Endothelial cell (in vitro differentiated cells): ENCODE results near the gene C1orf167. TPM values are rescaled to one million over a fixed set of nuclear protein-coding genes. Genes with fewer than 3 reads are reported as not detected.

Experiments used
- DNase-seq: peaks from one replicate; pipeline ENCODE4 v3.0.0; 2021; ENCODE audit warnings: low spot score
- H3K27ac Mint-ChIP-seq: one replicate; pipeline ENCODE4 v1.8.0; 2021; ENCODE audit warnings: mixed read lengths, inconsistent platforms; ENCODE audit not compliant: unreplicated experiment
- H3K27me3 Mint-ChIP-seq: one replicate; pipeline ENCODE4 v1.8.0; 2021; ENCODE audit warnings: mild to moderate bottlenecking, moderate library complexity, mixed read lengths, inconsistent platforms; ENCODE audit not compliant: unreplicated experiment
- H3K36me3 Mint-ChIP-seq: one replicate; pipeline ENCODE4 v1.8.0; 2021; ENCODE audit warnings: mild to moderate bottlenecking, low read depth, mixed read lengths, inconsistent platforms; ENCODE audit not compliant: unreplicated experiment
- H3K4me1 Mint-ChIP-seq: one replicate; pipeline ENCODE4 v1.8.0; 2021; ENCODE audit warnings: mild to moderate bottlenecking, mixed read lengths, inconsistent platforms; ENCODE audit not compliant: unreplicated experiment
- H3K4me3 Mint-ChIP-seq: one replicate; pipeline ENCODE4 v1.8.0; 2021; ENCODE audit warnings: mild to moderate bottlenecking, mixed read lengths, inconsistent platforms; ENCODE audit not compliant: unreplicated experiment
- H3K9me3 Mint-ChIP-seq: one replicate; pipeline ENCODE4 v1.8.0; 2021; ENCODE audit warnings: mixed read lengths, inconsistent platforms; ENCODE audit not compliant: unreplicated experiment
- CTCF ChIP-seq: fragments of 200-600 bp; sonication (generic); IDR thresholded peaks from one replicate; pipeline ENCODE4 v1.5.0; 2021; ENCODE audit warnings: antibody characterized with exemption; ENCODE audit not compliant: unreplicated experiment
- total RNA-seq: library from RNA; stranded (reverse); fragmentation: NEBNext Ultra II Directional; extraction: Animal tissue kit (Norgen Biotek cat#: 25700); gene quantifications from one replicate; pipeline ENCODE4 v1.2.1, GENCODE V29; 2021; ENCODE audit not compliant: unreplicated experiment

Gene C1orf167
- total RNA-seq, 1 donor from 2014 or later: 0.44 TPM

DNA sequence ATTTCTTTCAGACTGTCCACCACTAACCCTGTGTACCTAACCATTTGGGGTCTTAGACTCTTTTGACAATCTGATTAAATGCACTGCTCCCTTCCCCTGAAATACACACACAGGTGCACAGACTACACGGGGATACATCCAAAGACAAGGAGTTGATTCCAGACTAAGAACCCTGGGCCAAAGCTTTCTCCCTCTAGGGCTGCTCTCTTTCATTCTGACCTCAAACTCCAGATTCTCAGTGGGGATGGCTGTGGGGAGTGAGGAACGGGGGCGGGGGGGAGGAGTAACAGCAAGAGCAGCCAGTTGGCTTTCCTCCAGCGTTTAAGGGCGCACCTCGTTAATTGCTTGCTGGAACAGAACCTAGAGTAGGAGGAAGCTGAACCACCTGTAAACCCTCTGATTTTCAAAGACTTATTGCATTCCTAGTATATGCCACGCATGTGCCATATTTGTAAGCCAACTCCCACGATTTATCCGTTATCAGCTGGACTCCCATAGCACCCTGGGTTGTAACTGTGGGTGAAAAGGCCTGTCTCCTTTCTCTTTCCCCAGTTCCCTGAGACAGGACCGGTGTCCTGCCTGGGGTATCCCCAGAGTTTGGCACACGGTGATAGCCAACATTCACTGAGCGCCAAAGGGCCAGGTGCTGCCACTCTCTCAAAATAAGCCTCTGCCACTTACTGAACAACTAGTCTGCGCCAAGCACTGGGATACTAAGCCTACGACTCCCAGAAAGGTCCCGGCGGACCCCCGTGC lies 42.9 kb downstream of the C1orf167 start:
- no peaks in the 10 kb centered on the region for H3K9me3 Mint-ChIP-seq
- H3K27me3 Mint-ChIP-seq: peaks cover 12% of the 10 kb centered on the region
- H3K36me3 Mint-ChIP-seq: peaks cover 16% of the 10 kb centered on the region
- TF ChIP-seq CTCF: no peak
- H3K4me1 Mint-ChIP-seq: peaks cover 43% of the 10 kb centered on the region
- DNase-seq: no peak
- no peak overlapping the region for H3K27ac Mint-ChIP-seq
- peak overlapping the region; percentile 86 for H3K4me3 Mint-ChIP-seq

- Mint-ChIP-seq H3K27me3 (peaks cover 12% of the 10 kb centered on the region), H3K9me3 (no peaks in the 10 kb centered on the region), H3K4me1 (peaks cover 43% of the 10 kb centered on the region), H3K36me3 (peaks cover 9% of the 10 kb centered on the region), H3K4me3 (peak within 1 kb of the TSS; percentile 100), H3K27ac (peak within 1 kb of the TSS; percentile 93)
- no peak for TF ChIP-seq CTCF
- DNase-seq: peak; percentile 99
Measured at GRCh38 chr1:11805422-11806306, 43.7 kb downstream of the C1orf167 start, which contains the start of the genes CLCN6 and MTHFR. CLCN6 (plus strand) TSS chr1:11806191; CDS start chr1:11806263, 72 bp downstream. MTHFR (minus strand) TSS chr1:11805964; CDS start chr1:11803116, 2,848 bp downstream.

- H3K9me3 Mint-ChIP-seq: no peaks in the 10 kb centered on the region
- peaks cover 4% of the 10 kb centered on the region for H3K36me3 Mint-ChIP-seq
- H3K4me1 Mint-ChIP-seq: peaks cover 43% of the 10 kb centered on the region
- H3K4me3 Mint-ChIP-seq: peak overlapping the region; percentile 100
- peaks cover 12% of the 10 kb centered on the region for H3K27me3 Mint-ChIP-seq
- DNase-seq: no peak
- TF ChIP-seq CTCF: no peak
- peak overlapping the region; percentile 93 for H3K27ac Mint-ChIP-seq
Measured at GRCh38 chr1:11806307-11806936, 44.4 kb downstream of the C1orf167 start.

DNA sequence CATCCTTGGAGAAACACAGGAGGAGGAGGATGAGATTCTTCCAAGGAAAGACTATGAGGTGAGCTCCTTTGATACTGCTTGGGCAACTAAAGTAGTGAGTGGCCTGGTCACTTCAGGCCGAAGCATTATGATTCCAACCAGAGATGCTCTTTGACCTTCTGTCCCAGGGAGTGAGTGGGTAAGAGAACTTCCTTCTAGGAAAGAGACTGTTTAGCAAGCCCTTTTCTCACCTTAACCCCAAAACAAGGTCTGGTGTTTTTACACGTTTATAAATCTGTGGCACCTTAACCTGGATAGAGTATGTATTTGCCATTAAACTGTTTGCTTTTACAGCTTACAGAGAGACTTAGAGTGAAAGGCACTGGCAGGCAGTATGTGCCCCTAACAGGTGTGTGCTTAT lies 45.1 kb downstream of the C1orf167 start:
- no peak for TF ChIP-seq CTCF
- Mint-ChIP-seq H3K27me3 (peaks cover 12% of the 10 kb centered on the region), H3K27ac (peak overlapping the region; percentile 64), H3K4me1 (peaks cover 43% of the 10 kb centered on the region), H3K36me3 (peaks cover 10% of the 10 kb centered on the region), H3K9me3 (no peaks in the 10 kb centered on the region), H3K4me3 (peak overlapping the region; percentile 100)
- DNase-seq: no peak
